Measurements from ENCODE around the gene PFKL. TPM values are rescaled to one million over a fixed set of nuclear protein-coding genes. Genes with fewer than 3 reads are reported as not detected.

The PFKL gene
- total and polyA plus RNA-seq, 2 donors (not counting 1 experiment from before 2014, with no cell fraction given), result 54.8 to 125 TPM

- no peaks in the 10 kb centered on the region for H3K9me3 ChIP-seq (ENCODE audit: control insufficient read depth, insufficient read depth, low read depth, low read length)
- H2AFZ ChIP-seq (ENCODE audit: low read length), result no peak overlapping the region
- H3K4me2 ChIP-seq (ENCODE audit: extremely low read depth, insufficient read depth, low read length), result no peak overlapping the region
- no peak for TF ChIP-seq CTCF (conservative IDR thresholded peaks at IDR 0.05 in 1 of 2, IDR thresholded peaks at IDR 0.05 in 1 of 2; ENCODE audit: low read depth in 1 of 2, low read length in 2 of 2)
- H3K4me3 ChIP-seq (replicated peaks in 1 of 4; ENCODE audit: control extremely low read depth in 1 of 4, insufficient read depth in 1 of 4, low read depth in 3 of 4, low read length in 4 of 4), result no peak overlapping the region
- H3K36me3 ChIP-seq (ENCODE audit: control insufficient read depth, insufficient read depth, low read length), result peaks cover 17% of the 10 kb centered on the region
- DNase-seq (ENCODE audit: low read depth in 2 of 2), result no peak
- H4K20me1 ChIP-seq (ENCODE audit: control insufficient read depth, extremely low read depth, insufficient read depth, low read length), result no peaks in the 10 kb centered on the region
- no peaks in the 10 kb centered on the region for H3K79me2 ChIP-seq (ENCODE audit: control insufficient read depth, insufficient read depth, low read length)
- no peaks in the 10 kb centered on the region for H3K4me1 ChIP-seq (ENCODE audit: control insufficient read depth, extremely low read depth, insufficient read depth, low read length)
- no peaks in the 10 kb centered on the region for H3K27me3 ChIP-seq (ENCODE audit: control insufficient read depth, insufficient read depth, low read length)
- H3K27ac ChIP-seq (ENCODE audit: insufficient read depth, low read length), result no peak overlapping the region
- no peak overlapping the region for H3K9ac ChIP-seq (ENCODE audit: insufficient read depth, low read length)
Observed at GRCh38 chr21:44321846-44322450, 22.1 kb downstream of the PFKL start.

GRCh38 chr21:44322621-44323325, 22.9 kb downstream of the PFKL start:
- Histone ChIP-seq H3K4me2 (ENCODE audit: extremely low read depth, insufficient read depth, low read length) (no peak overlapping the region), H3K27ac (ENCODE audit: insufficient read depth, low read length) (no peak overlapping the region), H3K4me3 (replicated peaks in 1 of 4; ENCODE audit: control extremely low read depth in 1 of 4, insufficient read depth in 1 of 4, low read depth in 3 of 4, low read length in 4 of 4) (no peak overlapping the region), H3K36me3 (ENCODE audit: control insufficient read depth, insufficient read depth, low read length) (peaks cover 23% of the 10 kb centered on the region), H2AFZ (ENCODE audit: low read length) (no peak overlapping the region), H3K9me3 (ENCODE audit: control insufficient read depth, insufficient read depth, low read depth, low read length) (no peaks in the 10 kb centered on the region), H3K27me3 (ENCODE audit: control insufficient read depth, insufficient read depth, low read length) (no peaks in the 10 kb centered on the region), H3K4me1 (ENCODE audit: control insufficient read depth, extremely low read depth, insufficient read depth, low read length) (no peaks in the 10 kb centered on the region), H3K9ac (ENCODE audit: insufficient read depth, low read length) (no peak overlapping the region), H3K79me2 (ENCODE audit: control insufficient read depth, insufficient read depth, low read length) (no peaks in the 10 kb centered on the region), H4K20me1 (ENCODE audit: control insufficient read depth, extremely low read depth, insufficient read depth, low read length) (no peaks in the 10 kb centered on the region)
- no peak for DNase-seq (ENCODE audit: low read depth in 2 of 2)
- TF ChIP-seq CTCF (conservative IDR thresholded peaks at IDR 0.05 in 1 of 2, IDR thresholded peaks at IDR 0.05 in 1 of 2; ENCODE audit: low read depth in 1 of 2, low read length in 2 of 2) (no peak), EZH2 (IDR thresholded peaks at IDR 0.05; ENCODE audit: low read length, missing control alignments) (no peak)

- H3K27ac ChIP-seq (ENCODE audit: insufficient read depth, low read length), result no peak overlapping the region
- no peak overlapping the region for H2AFZ ChIP-seq (ENCODE audit: low read length)
- no peak overlapping the region for H3K9ac ChIP-seq (ENCODE audit: insufficient read depth, low read length)
- peaks cover 23% of the 10 kb centered on the region for H3K36me3 ChIP-seq (ENCODE audit: control insufficient read depth, insufficient read depth, low read length)
- no peaks in the 10 kb centered on the region for H3K4me1 ChIP-seq (ENCODE audit: control insufficient read depth, extremely low read depth, insufficient read depth, low read length)
- no peaks in the 10 kb centered on the region for H3K27me3 ChIP-seq (ENCODE audit: control insufficient read depth, insufficient read depth, low read length)
- no peaks in the 10 kb centered on the region for H3K9me3 ChIP-seq (ENCODE audit: control insufficient read depth, insufficient read depth, low read depth, low read length)
- H3K79me2 ChIP-seq (ENCODE audit: control insufficient read depth, insufficient read depth, low read length), result no peaks in the 10 kb centered on the region
- no peak overlapping the region for H3K4me3 ChIP-seq (replicated peaks in 1 of 4; ENCODE audit: control extremely low read depth in 1 of 4, insufficient read depth in 1 of 4, low read depth in 3 of 4, low read length in 4 of 4)
- TF ChIP-seq EZH2 (IDR thresholded peaks at IDR 0.05; ENCODE audit: low read length, missing control alignments) (no peak), CTCF (conservative IDR thresholded peaks at IDR 0.05 in 1 of 2, IDR thresholded peaks at IDR 0.05 in 1 of 2; ENCODE audit: low read depth in 1 of 2, low read length in 2 of 2) (no peak)
- H3K4me2 ChIP-seq (ENCODE audit: extremely low read depth, insufficient read depth, low read length), result no peak overlapping the region
- no peaks in the 10 kb centered on the region for H4K20me1 ChIP-seq (ENCODE audit: control insufficient read depth, extremely low read depth, insufficient read depth, low read length)
- no peak for DNase-seq (ENCODE audit: low read depth in 2 of 2)
Observed at GRCh38 chr21:44323591-44323990, 23.7 kb downstream of the PFKL start.
